H1 (cell line): Measurements from ENCODE around the gene PRX. TPM values are rescaled to one million over a fixed set of nuclear protein-coding genes. Genes with fewer than 3 reads are reported as not detected.

Source experiments
- CTCF ChIA-PET: fragments of 300-600 bp; sonication (Branson Sonifier 250); formaldehyde crosslinking; loops from one replicate; lab custom pipeline; 2021; ENCODE audit not compliant: partially characterized antibody; lab: Charles Lee
- POLR2A ChIA-PET: fragments of 300-600 bp; sonication (Branson Sonifier 250); formaldehyde crosslinking; loops from one replicate; lab custom pipeline; 2021; ENCODE audit warnings: inconsistent platforms; ENCODE audit not compliant: partially characterized antibody; lab: Charles Lee
- DNase-seq, 2 experiments: peaks; one replicate each; pipeline versions ENCODE4 v3.0.0 to v3.0.0-alpha.2; 2010 to 2022; ENCODE audit warnings: low spot score in 2 of 2, low read depth in 1 of 2, mixed read lengths in 1 of 2
- FAIRE-seq: peaks from 2 replicates; lab custom pipeline; 2011; peaks lifted over from hg19 to GRCh38; lab: Jason Lieb, UNC
- H2AFZ ChIP-seq: 2 replicates; pipeline ENCODE4 v1.8.1; 2012; ENCODE audit warnings: low read length, inconsistent platforms
- H2AK5ac ChIP-seq: 2 replicates; pipeline ENCODE4 v1.6.1; 2013; ENCODE audit warnings: low read depth, low read length
- H2BK120ac ChIP-seq: replicated peaks from 2 replicates; pipeline ENCODE3; 2013; ENCODE audit warnings: low read depth, low read length, inconsistent platforms
- H2BK12ac ChIP-seq: 2 replicates; pipeline ENCODE4 v1.6.1; 2013; ENCODE audit warnings: low read depth, low read length
- H2BK15ac ChIP-seq: 2 replicates; pipeline ENCODE4 v1.6.1; 2013; ENCODE audit warnings: low read length
- H2BK20ac ChIP-seq: 2 replicates; pipeline ENCODE4 v1.6.1; 2013; ENCODE audit warnings: low read length
- H2BK5ac ChIP-seq: 2 replicates; pipeline ENCODE4 v1.6.1; 2013; ENCODE audit warnings: low read depth, low read length
- H3K14ac ChIP-seq: 2 replicates; pipeline ENCODE4 v1.6.1; 2013; ENCODE audit warnings: inconsistent platforms; ENCODE audit not compliant: insufficient read length
- H3K18ac ChIP-seq: 2 replicates; pipeline ENCODE4 v1.6.1; 2013; ENCODE audit warnings: low read length; ENCODE audit errors: extremely low read depth
- H3K23ac ChIP-seq: 2 replicates; pipeline ENCODE4 v1.6.1; 2013; ENCODE audit warnings: inconsistent platforms; ENCODE audit not compliant: insufficient read length
- H3K23me2 ChIP-seq: 2 replicates; pipeline ENCODE4 v1.6.1; 2013; ENCODE audit warnings: low read depth, low read length
- H3K27ac ChIP-seq: 2 replicates; pipeline ENCODE4 v1.6.1; 2011; ENCODE audit warnings: low read depth, low read length, inconsistent platforms
- H3K27me3 ChIP-seq, 4 experiments: replicated peaks in 1 of 4; 1 replicate in 1 of 4; 2 replicates in 3 of 4; pipeline versions ENCODE4 v1.6.1 to v1.8.1; 2011 to 2013; ENCODE audit warnings: low read length in 3 of 4, mild to moderate bottlenecking in 3 of 4, inconsistent platforms in 2 of 4, mixed read lengths in 2 of 4, moderate library complexity in 1 of 4; ENCODE audit not compliant: control insufficient read depth in 3 of 4, insufficient read depth in 3 of 4; ENCODE audit errors: extremely low read depth in 1 of 4
- H3K36me3 ChIP-seq, 4 experiments: 2 replicates each; pipeline versions ENCODE4 v1.6.1 to v1.8.1; 2011 to 2013; ENCODE audit warnings: mild to moderate bottlenecking in 4 of 4, low read length in 3 of 4, moderate library complexity in 2 of 4, control low read depth in 1 of 4, inconsistent platforms in 1 of 4; ENCODE audit not compliant: insufficient read depth in 4 of 4, control insufficient read depth in 2 of 4
- H3K4ac ChIP-seq: replicated peaks from 2 replicates; pipeline ENCODE3; 2013; ENCODE audit warnings: low read length, low read depth, mixed read lengths, inconsistent platforms; ENCODE audit not compliant: insufficient read length
- H3K4me1 ChIP-seq, 4 experiments: replicated peaks in 1 of 4; 1 replicate in 1 of 4; 2 replicates in 3 of 4; pipeline versions ENCODE4 v1.6.1 to v1.8.1; 2011 to 2013; ENCODE audit warnings: low read length in 3 of 4, inconsistent platforms in 2 of 4, mixed read lengths in 1 of 4; ENCODE audit not compliant: insufficient read depth in 4 of 4, control insufficient read depth in 3 of 4
- H3K4me2 ChIP-seq, 2 experiments: 2 replicates each; pipeline versions ENCODE4 v1.6.1 to v1.8.1; 2011 to 2013; ENCODE audit warnings: low read depth in 2 of 2, low read length in 2 of 2, control low read depth in 1 of 2, inconsistent platforms in 1 of 2, mild to moderate bottlenecking in 1 of 2; ENCODE audit not compliant: insufficient read depth in 1 of 2
- H3K4me3 ChIP-seq, 4 experiments: fragments of 200-600, 300-600 bp in 1 of 4; sonication (generic), shearing (Covaris generic), sonication (Bioruptor Twin) in 1 of 4; 2 replicates each; pipeline versions ENCODE4 v1.5.1 to v1.8.1; 2011 to 2016; ENCODE audit warnings: low read length in 4 of 4, low read depth in 3 of 4, control low read depth in 2 of 4, inconsistent platforms in 2 of 4, mild to moderate bottlenecking in 2 of 4, mixed read lengths in 1 of 4, moderate library complexity in 1 of 4; ENCODE audit not compliant: insufficient read depth in 2 of 4; ENCODE audit errors: extremely low read depth in 1 of 4
- H3K56ac ChIP-seq: replicated peaks from 2 replicates; pipeline ENCODE3; 2013; ENCODE audit warnings: low read depth, mild to moderate bottlenecking, mixed read lengths, low read length, inconsistent platforms; ENCODE audit not compliant: insufficient read length
- H3K79me1 ChIP-seq: 2 replicates; pipeline ENCODE4 v1.6.1; 2013; ENCODE audit warnings: low read depth, low read length, control low read depth
- H3K79me2 ChIP-seq, 2 experiments: 2 replicates each; pipeline versions ENCODE4 v1.6.1 to v1.8.1; 2012 to 2013; ENCODE audit warnings: low read length in 2 of 2, mild to moderate bottlenecking in 2 of 2, inconsistent platforms in 1 of 2; ENCODE audit not compliant: insufficient read depth in 2 of 2, control insufficient read depth in 1 of 2
- H3K9ac ChIP-seq, 4 experiments: replicated peaks in 1 of 4; 1 replicate in 1 of 4; 2 replicates in 3 of 4; pipeline versions ENCODE4 v1.6.1 to v1.8.1; 2011 to 2013; ENCODE audit warnings: low read depth in 3 of 4, low read length in 3 of 4, control low read depth in 2 of 4, mild to moderate bottlenecking in 2 of 4, moderate library complexity in 2 of 4, inconsistent platforms in 1 of 4; ENCODE audit errors: extremely low read depth in 1 of 4
- H3K9me3 ChIP-seq, 2 experiments: 2 replicates each; pipeline versions ENCODE4 v1.6.1 to v1.8.1; 2012 to 2013; ENCODE audit warnings: mild to moderate bottlenecking in 2 of 2, moderate library complexity in 2 of 2, control low read depth in 1 of 2, inconsistent platforms in 1 of 2, low read depth in 1 of 2, low read length in 1 of 2, mixed read lengths in 1 of 2; ENCODE audit not compliant: insufficient read depth in 2 of 2
- H4K20me1 ChIP-seq, 2 experiments: replicated peaks in 1 of 2; 2 replicates each; pipeline versions ENCODE3 to v1.8.1; 2011 to 2013; ENCODE audit warnings: inconsistent platforms in 2 of 2, low read length in 2 of 2, mild to moderate bottlenecking in 1 of 2; ENCODE audit not compliant: insufficient read depth in 2 of 2, control insufficient read depth in 1 of 2
- H4K5ac ChIP-seq: 2 replicates; pipeline ENCODE4 v1.6.1; 2013; ENCODE audit warnings: low read length, low read depth, mixed read lengths, inconsistent platforms; ENCODE audit not compliant: insufficient read length
- H4K8ac ChIP-seq: 2 replicates; pipeline ENCODE4 v1.8.0; 2013; ENCODE audit warnings: mild to moderate bottlenecking, moderate library complexity, low read length, inconsistent platforms; ENCODE audit not compliant: insufficient read depth; ENCODE audit errors: extremely low read depth
- H4K91ac ChIP-seq: replicated peaks from 2 replicates; pipeline ENCODE3; 2013; ENCODE audit warnings: low read length, mixed read lengths, inconsistent platforms; ENCODE audit not compliant: insufficient read length
- BRCA1 ChIP-seq: IDR thresholded peaks from 2 replicates; pipeline ENCODE4 v1.6.1; 2012; ENCODE audit warnings: low read depth, low read length, improper control_type of control experiment
- GTF2F1 ChIP-seq: IDR thresholded peaks from 2 replicates; pipeline ENCODE4 v1.6.1; 2012; ENCODE audit warnings: low read depth, low read length, improper control_type of control experiment, borderline replicate concordance
- RAD21 ChIP-seq, 2 experiments: IDR thresholded peaks in 1 of 2; conservative IDR thresholded peaks in 1 of 2; 2 replicates each; pipeline ENCODE4 v1.6.1; 2011; ENCODE audit warnings: low read depth in 2 of 2, low read length in 2 of 2, improper control_type of control experiment in 1 of 2, inconsistent platforms in 1 of 2, mild to moderate bottlenecking in 1 of 2, moderate library complexity in 1 of 2
- RNF2 ChIP-seq: fragments of 200-900, 300-1000 bp; sonication (generic); IDR thresholded peaks from 2 replicates; pipeline ENCODE4 v1.7.1; 2016; ENCODE audit warnings: borderline replicate concordance, low read depth, mild to moderate bottlenecking, antibody characterized with exemption, low read length; ENCODE audit not compliant: poor library complexity, severe bottlenecking; ENCODE audit errors: missing control alignments
- SAP30 ChIP-seq: fragments of 300-600 bp; sonication (generic); IDR thresholded peaks from 2 replicates; pipeline ENCODE4 v1.7.1; 2012; ENCODE audit warnings: low read length, moderate library complexity, mild to moderate bottlenecking, inconsistent platforms; ENCODE audit not compliant: insufficient read depth, insufficient replicate concordance
- SRF ChIP-seq: IDR thresholded peaks from 2 replicates; pipeline ENCODE4 v1.6.1; 2011; ENCODE audit warnings: mild to moderate bottlenecking, low read depth, low read length, moderate library complexity
- TBP ChIP-seq: IDR thresholded peaks from 2 replicates; pipeline ENCODE4 v1.6.1; 2011; ENCODE audit warnings: low read depth, low read length, improper control_type of control experiment
- TEAD4 ChIP-seq: IDR thresholded peaks from 2 replicates; pipeline ENCODE4 v1.6.1; 2012; ENCODE audit warnings: low read depth, low read length, inconsistent platforms, mixed read lengths
- WGBS, 2 experiments: shearing (Covaris generic) in 1 of 2; methylation state at CpG; one replicate each; pipeline versions ENCODE4 v1.1.6 to v1.1.7; 2013 to 2015; ENCODE audit warnings: low lambda C conversion rate in 2 of 2, mixed read lengths in 2 of 2, inconsistent platforms in 1 of 2, low coverage in 1 of 2, missing lambda C conversion rate in 1 of 2; ENCODE audit not compliant: insufficient replicate concordance in 2 of 2, insufficient coverage in 1 of 2, insufficient read length in 1 of 2; ENCODE audit errors: extremely low coverage in 1 of 2, missing lambda C conversion rate in 1 of 2; 5-methylcytosine and 5-hydroxymethylcytosine counted together
- polyA plus RNA-seq, 7 experiments: library from polyadenylated mRNA; depleted of rRNA in 3 of 7; stranded (reverse) in 5 of 7; unstranded in 2 of 7; fragments of >200 nt in 5 of 7; fragments of 200-250 nt in 2 of 7; gene quantifications; 1 replicate in 5 of 7; 2 replicates in 1 of 7; 4 replicates in 1 of 7; pipeline versions ENCODE4 v1.2.1 to v1.2.3, GENCODE V29; 2011 to 2013; ENCODE audit warnings: missing spikeins in 2 of 7, mixed read lengths in 2 of 7
- total RNA-seq: library from RNA; stranded (reverse); fragmentation: NEBNext Ultra II Directional; extraction: Animal tissue kit (Norgen Biotek cat#: 25700); gene quantifications from 2 replicates; pipeline ENCODE4 v1.2.1, GENCODE V29; 2021
- TF ChIP-seq, protein P1 (sequence below): IDR thresholded peaks from 2 replicates; pipeline ENCODE4 v1.6.1; 2012; ENCODE audit warnings: inconsistent platforms

Gene PRX
- total and polyA plus RNA-seq, 2 of the 8 experiments (the other 6 are each of a cell fraction or from before 2014, with no cell fraction given) = 2.8 to 5.8 TPM

DNA sequence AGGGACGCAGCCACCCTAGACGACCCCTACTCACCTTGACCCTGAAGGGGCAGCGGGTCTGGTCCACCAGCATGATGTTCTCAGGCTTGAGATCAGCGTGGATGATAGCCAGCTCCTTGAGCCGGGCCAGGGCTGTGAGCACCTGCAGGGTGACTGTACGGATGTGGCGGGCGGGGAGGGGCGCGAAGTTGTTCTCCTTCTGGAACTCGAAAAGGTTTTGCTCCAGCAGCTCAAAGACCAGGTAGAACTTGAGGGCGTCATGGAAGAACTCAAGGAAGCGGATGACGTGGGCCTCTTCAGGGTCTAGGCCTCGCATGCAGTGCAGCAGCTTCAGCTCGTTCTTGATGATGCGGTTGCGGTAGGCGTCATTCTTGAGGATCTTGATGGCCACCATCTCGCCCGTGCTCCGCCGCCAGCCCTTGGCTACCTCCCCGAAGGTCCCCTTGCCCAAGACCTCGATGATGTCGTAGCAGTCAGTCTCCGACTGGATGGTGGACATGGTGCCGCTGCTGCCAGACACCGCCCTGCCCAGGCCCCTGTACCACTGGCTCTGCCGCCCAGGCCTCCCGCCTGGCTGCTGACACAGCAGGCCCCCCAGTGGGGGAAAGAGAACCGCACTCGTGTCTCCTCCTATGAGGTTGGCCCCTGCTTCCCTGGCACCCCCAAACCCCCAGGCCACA, 23.6 kb downstream of the PRX start:
- 91% methylated on average over 31 of the region's 33 CpGs; no CpG with 5 or more reads in 1 of the 2 experiments for WGBS, 2 experiments
- H2BK5ac ChIP-seq = no peak overlapping the region
- H3K27ac ChIP-seq = no peak overlapping the region
- H3K9ac ChIP-seq = no peak overlapping the region
- H3K56ac ChIP-seq = no peak overlapping the region
- no peak overlapping the region for H4K5ac ChIP-seq
- H3K79me2 ChIP-seq = no peaks in the 10 kb centered on the region
- DNase-seq (no peak), FAIRE-seq (no peak)
- H2BK120ac ChIP-seq = no peak overlapping the region
- no peaks in the 10 kb centered on the region for H3K23me2 ChIP-seq
- H2BK12ac ChIP-seq = no peak overlapping the region
- peaks cover 0 to 4% (median 3%) of the 10 kb centered on the region in 4 experiments; a peak in 3 of 7 replicates for H3K4me1 ChIP-seq
- no peak overlapping the region for H4K91ac ChIP-seq
- no peaks in the 10 kb centered on the region for H4K20me1 ChIP-seq
- no peak overlapping the region for H4K8ac ChIP-seq
- no peak overlapping the region for H3K4ac ChIP-seq
- H2AK5ac ChIP-seq = no peak overlapping the region
- no peak overlapping the region for H2AFZ ChIP-seq
- H2BK20ac ChIP-seq = no peak overlapping the region
- no peak overlapping the region for H3K23ac ChIP-seq
- H3K9me3 ChIP-seq = no peaks in the 10 kb centered on the region
- ChIA-PET POLR2A (interaction anchor here (0.6 to 2.0 kb wide), 9 partner anchors 9 to 37 kb away, joined by 3 to 6 read pairs (median 3); partner anchors contain the start of gene SERTAD1), CTCF (interaction anchor here (0.6 to 1.4 kb wide), 6 partner anchors 12 to 208 kb away, joined by 3 to 4 read pairs (median 4); no protein-coding TSS in a partner anchor)
- no peak overlapping the region for H3K14ac ChIP-seq
- H3K4me2 ChIP-seq = no peak overlapping the region
- no peak overlapping the region for H3K4me3 ChIP-seq
- H3K18ac ChIP-seq = no peak overlapping the region
- H3K27me3 ChIP-seq = no peaks in the 10 kb centered on the region
- no peaks in the 10 kb centered on the region for H3K79me1 ChIP-seq
- no peaks in the 10 kb centered on the region for H3K36me3 ChIP-seq
- H2BK15ac ChIP-seq = no peak overlapping the region
- TF ChIP-seq SAP30 (no peak), BRCA1 (no peak), TEAD4 (no peak), TBP (no peak), RAD21 (IDR thresholded peaks at IDR 0.05 in 1 of 2, conservative IDR thresholded peaks at IDR 0.05 in 1 of 2; ENCODE audit: low read depth in 2 of 2, low read length in 2 of 2) (no peak), GTF2F1 (no peak), RNF2 (no peak), SRF (no peak)
- TF ChIP-seq, protein P1, sequence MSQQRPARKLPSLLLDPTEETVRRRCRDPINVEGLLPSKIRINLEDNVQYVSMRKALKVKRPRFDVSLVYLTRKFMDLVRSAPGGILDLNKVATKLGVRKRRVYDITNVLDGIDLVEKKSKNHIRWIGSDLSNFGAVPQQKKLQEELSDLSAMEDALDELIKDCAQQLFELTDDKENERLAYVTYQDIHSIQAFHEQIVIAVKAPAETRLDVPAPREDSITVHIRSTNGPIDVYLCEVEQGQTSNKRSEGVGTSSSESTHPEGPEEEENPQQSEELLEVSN = no peak
